ENCODE results near the gene HLA-DRB5.
"Not testable (repeated sequence)": the region's sequence is repeated elsewhere in the genome, so short reads cannot be mapped to it uniquely, and the experiment has no call there.

Gene HLA-DRB5

GRCh38 chr6:32492351-32492750 lies 37.7 kb downstream of the HLA-DRB5 start:
- no peak for DNase-seq

- no peak for DNase-seq
These were observed 38.4 kb downstream of the HLA-DRB5 start for GRCh38 chr6:32491700-32492099.

DNA sequence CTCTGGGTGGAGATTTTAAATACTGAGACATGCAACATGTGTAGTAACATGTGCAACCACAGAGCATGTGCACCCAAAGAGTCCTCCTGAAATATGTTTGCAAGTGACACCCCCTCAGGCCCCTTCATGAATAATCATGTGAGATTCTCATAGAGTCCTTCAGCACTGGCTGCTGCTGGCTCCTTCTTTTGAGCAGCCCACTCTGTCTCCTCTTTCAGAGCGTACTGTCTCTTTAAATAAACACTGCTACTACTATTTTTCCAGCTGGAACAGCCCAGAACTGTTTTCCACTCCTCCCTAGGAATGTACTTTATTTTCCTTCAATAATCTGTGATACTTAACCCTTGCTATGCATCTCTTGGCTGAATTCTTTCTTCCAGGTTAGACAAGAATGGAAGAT lies 42.0 kb downstream of the HLA-DRB5 start:
- no peak for DNase-seq

DNA sequence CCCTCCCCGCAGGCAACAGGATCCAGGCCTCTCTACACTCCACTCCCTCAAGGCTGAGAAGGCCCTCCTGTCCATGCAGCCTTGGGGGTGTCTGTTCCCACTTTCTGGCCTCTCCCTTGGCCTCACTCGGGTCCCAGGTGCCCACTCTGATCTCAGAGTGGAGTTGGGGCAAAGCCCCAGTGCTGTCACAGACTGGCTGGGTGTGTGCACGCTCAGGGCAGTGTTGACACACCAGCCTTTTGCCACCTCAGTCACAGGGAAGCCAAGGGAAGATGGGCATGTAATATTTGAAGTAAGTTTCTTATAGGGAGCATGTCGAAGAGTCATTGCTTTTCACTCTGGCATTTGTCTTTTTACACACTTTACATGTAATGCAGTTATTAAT lies 45.5 kb downstream of the HLA-DRB5 start:
- no peak for DNase-seq

GRCh38 chr6:32483968-32484613 lies 46.0 kb downstream of the HLA-DRB5 start:
- DNase-seq: no peak

- DNase-seq: no peak
These were observed 54.5 kb downstream of the HLA-DRB5 start for GRCh38 chr6:32475392-32476206.

DNA sequence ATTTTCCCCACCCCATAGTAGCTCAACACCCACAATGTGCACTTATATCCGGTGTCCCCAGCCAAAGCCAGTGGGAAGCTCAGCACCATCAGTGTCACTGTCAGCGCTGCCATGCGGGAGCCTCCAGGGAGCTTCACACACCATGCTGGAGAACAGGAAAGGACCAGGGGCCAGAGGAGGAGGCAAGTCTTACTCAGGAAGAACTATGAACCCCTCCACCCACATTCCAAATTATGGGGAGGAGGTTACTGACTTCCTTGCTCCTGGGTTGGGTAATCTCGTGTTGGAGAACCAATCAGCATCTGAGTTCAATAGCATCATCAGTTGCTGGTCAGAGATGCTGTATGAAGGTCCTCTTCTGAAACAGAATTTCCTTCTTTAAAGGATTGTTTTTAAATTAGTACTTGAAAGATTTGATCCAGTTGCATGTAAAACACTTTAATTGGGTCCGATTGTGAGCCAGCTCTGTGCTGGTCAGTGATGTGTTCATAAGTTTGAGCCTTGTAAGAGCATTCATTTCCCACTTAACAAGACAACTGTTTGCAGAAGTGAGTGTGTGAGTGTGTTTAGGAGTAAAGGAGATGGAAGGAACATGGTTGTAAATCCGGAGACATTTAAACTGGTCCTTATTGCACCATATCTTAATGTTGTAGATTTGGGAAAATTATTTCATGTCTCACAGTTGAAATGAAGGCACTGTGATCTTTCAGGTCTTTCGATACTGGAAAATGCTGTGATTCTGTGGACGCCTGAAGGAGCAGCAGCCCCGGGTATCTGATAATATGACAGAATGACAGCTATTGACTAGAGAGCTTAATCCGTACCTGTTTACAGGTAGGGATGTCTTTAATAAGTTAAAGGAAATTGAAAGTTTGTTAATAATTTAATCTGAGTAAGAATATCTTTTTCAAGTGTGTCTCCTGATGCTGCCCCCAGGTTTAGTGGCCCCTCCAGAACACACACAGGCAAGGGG lies 56.4 kb downstream of the HLA-DRB5 start:
- peak; percentile 58 for DNase-seq

GRCh38 chr6:32472781-32473375 lies 57.2 kb downstream of the HLA-DRB5 start:
- peak; percentile 26 for DNase-seq

- not testable (repeated sequence) for DNase-seq
These were observed 62.2 kb downstream of the HLA-DRB5 start for GRCh38 chr6:32467743-32468503.

Measured in hematopoietic multipotent progenitor cell treated with erythropoietin and hydrocortisone succinate and interleukin-3 and kit ligand, for 4 days (in vitro differentiated cells).